Measurements from ENCODE around the gene NAV2.
"Not testable (repeated sequence)": the region's sequence is repeated elsewhere in the genome, so short reads cannot be mapped to it uniquely, and the experiment has no call there.

The NAV2 gene

GRCh38 chr11:20120134-20120925, 407.7 kb downstream of the NAV2 start:
- no peaks in the 10 kb centered on the region for H3K4me1 Mint-ChIP-seq
- peaks cover 8% of the 10 kb centered on the region for H3K27me3 Mint-ChIP-seq

GRCh38 chr11:20122131-20122530, 409.5 kb downstream of the NAV2 start:
- DNase-seq (ENCODE audit: low spot score in 2 of 2) (no peak), ATAC-seq (ENCODE audit: low read depth) (no peak)
- no peaks in the 10 kb centered on the region for H3K4me1 Mint-ChIP-seq

More at GRCh38 chr11:20120134-20120925, 407.7 kb downstream of the NAV2 start:
- Mint-ChIP-seq H3K36me3 (peaks cover 2% of the 10 kb centered on the region), H3K27ac (no peak overlapping the region), H3K4me3 (no peak overlapping the region), H3K9me3 (no peaks in the 10 kb centered on the region)
- ATAC-seq (ENCODE audit: low read depth): no peak
- no peak for DNase-seq (ENCODE audit: low spot score in 2 of 2)

DNA sequence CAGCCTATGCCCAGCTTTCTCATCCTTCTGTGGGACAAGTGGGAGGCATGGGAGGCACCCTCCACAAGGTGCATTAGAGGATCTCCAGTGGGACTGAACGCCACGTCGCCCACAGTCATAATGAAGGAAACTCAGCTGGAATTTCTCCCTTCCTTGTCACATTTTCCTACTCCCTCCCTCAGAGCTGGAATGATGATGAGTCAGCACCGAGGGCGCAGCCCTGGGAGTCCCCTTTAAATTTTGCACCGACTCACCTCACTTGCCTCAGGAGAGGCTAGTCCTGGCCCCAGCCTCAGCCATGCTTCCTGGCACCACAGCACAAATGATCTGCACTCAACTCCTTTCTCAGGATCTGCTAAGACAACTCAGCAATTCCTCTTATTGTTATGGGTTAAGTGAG, 413.3 kb downstream of the NAV2 start:
- no peak overlapping the region for H3K4me3 Mint-ChIP-seq
- peaks cover 5% of the 10 kb centered on the region for H3K27me3 Mint-ChIP-seq
- no peak for ATAC-seq (ENCODE audit: low read depth)
- no peaks in the 10 kb centered on the region for H3K9me3 Mint-ChIP-seq
- H3K27ac Mint-ChIP-seq: no peak overlapping the region
- DNase-seq (ENCODE audit: low spot score in 2 of 2): no peak
- no peaks in the 10 kb centered on the region for H3K4me1 Mint-ChIP-seq
- H3K36me3 Mint-ChIP-seq: no peaks in the 10 kb centered on the region

More at GRCh38 chr11:20122131-20122530, 409.5 kb downstream of the NAV2 start:
- peaks cover 2% of the 10 kb centered on the region for H3K36me3 Mint-ChIP-seq
- H3K4me3 Mint-ChIP-seq: no peak overlapping the region
- no peak overlapping the region for H3K27ac Mint-ChIP-seq
- peaks cover 12% of the 10 kb centered on the region for H3K27me3 Mint-ChIP-seq
- H3K9me3 Mint-ChIP-seq: no peaks in the 10 kb centered on the region

GRCh38 chr11:20126724-20127123, 414.1 kb downstream of the NAV2 start:
- Mint-ChIP-seq H3K4me1 (peaks cover under 1% of the 10 kb centered on the region), H3K27ac (no peak overlapping the region), H3K27me3 (peaks cover 5% of the 10 kb centered on the region), H3K4me3 (no peak overlapping the region), H3K9me3 (no peaks in the 10 kb centered on the region), H3K36me3 (no peaks in the 10 kb centered on the region)
- no peak for ATAC-seq (ENCODE audit: low read depth)
- DNase-seq (ENCODE audit: low spot score in 2 of 2): no peak

- H3K4me3 Mint-ChIP-seq: no peak overlapping the region
- no peak overlapping the region for H3K27ac Mint-ChIP-seq
Observed at GRCh38 chr11:20127671-20128527, 415.3 kb downstream of the NAV2 start.

GRCh38 chr11:20128528-20128825, 415.8 kb downstream of the NAV2 start:
- not testable (repeated sequence) for H3K27ac Mint-ChIP-seq; H3K9me3 Mint-ChIP-seq; H3K4me1 Mint-ChIP-seq; H3K36me3 Mint-ChIP-seq; ATAC-seq (ENCODE audit: low read depth); H3K4me3 Mint-ChIP-seq; DNase-seq (ENCODE audit: low spot score in 2 of 2)
- H3K27me3 Mint-ChIP-seq: peaks cover 12% of the 10 kb centered on the region

More at GRCh38 chr11:20127671-20128527, 415.3 kb downstream of the NAV2 start:
- Mint-ChIP-seq H3K4me1 (peaks cover 8% of the 10 kb centered on the region), H3K9me3 (no peaks in the 10 kb centered on the region), H3K36me3 (no peaks in the 10 kb centered on the region), H3K27me3 (peaks cover 10% of the 10 kb centered on the region)
- DNase-seq (ENCODE audit: low spot score in 2 of 2) (peak; percentile 66 to 67), ATAC-seq (ENCODE audit: low read depth) (peak; percentile 73)

DNA sequence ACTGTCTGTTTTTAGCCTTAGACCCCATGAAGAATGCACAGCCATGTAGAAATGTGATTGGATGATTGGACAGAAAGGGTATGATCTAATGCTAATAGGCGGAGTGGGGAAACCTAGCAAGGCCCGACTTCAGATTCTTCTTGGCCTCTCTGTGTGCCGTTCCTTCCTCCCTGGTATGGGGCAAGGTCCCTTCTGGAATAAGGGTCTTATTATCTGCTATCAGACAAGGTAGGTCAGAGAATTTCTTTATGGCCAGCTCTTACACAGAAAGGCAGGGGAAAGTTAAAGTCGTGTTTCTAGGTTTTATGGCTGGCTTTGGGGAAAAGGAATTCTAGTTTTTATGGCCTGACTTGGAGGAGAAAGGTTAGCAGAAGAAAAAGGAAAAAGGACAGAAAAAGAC, 417.0 kb downstream of the NAV2 start:
- no peak overlapping the region for H3K4me3 Mint-ChIP-seq
- peaks cover 8% of the 10 kb centered on the region for H3K4me1 Mint-ChIP-seq
- peaks cover 16% of the 10 kb centered on the region for H3K27me3 Mint-ChIP-seq
- ATAC-seq (ENCODE audit: low read depth) (no peak), DNase-seq (ENCODE audit: low spot score in 2 of 2) (no peak)
- no peaks in the 10 kb centered on the region for H3K9me3 Mint-ChIP-seq
- H3K27ac Mint-ChIP-seq: no peak overlapping the region
- no peaks in the 10 kb centered on the region for H3K36me3 Mint-ChIP-seq

DNA sequence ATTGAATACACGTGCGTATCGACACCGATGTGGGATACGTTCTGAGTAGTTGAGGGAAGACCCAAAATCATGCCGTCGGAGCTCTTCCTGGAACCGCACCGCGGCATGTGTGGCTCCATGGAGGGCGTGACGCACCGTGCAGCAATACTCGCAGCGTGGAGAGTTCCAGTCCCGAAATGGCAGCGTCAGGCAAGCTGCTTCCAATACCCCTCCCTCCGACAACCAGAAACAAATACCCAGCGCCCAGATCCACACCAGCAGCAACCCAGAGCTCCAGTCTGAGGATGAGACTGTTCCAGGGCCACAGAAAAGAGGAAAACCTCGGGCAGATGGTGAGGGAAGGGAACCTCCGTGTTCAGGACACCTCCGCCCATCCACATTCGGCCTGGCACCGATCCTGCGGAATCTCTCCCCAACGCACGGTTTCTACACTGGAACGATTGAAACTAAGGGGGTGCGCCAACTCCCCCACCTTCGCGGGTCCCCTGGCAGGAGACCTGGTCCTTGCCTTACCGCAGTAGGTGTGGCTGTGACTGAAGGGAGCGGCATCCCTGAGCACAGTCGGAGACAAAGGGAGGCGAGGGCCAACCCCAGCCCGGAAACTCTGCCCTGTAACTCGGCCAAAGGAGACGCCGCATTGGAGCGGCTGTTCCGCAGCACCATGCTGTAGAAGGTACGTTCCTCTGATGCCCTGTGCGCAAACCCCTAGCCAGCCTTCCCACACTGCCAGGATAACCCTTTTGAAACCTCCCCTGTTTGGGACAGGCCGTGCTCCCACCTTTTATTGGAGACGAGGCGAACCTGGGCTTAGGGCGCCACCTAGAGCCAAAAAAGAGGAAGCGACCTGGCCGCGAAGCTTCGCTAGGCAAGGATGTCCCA, 419.4 kb downstream of the NAV2 start:
- ATAC-seq (ENCODE audit: low read depth) (peak; percentile 60), DNase-seq (ENCODE audit: low spot score in 2 of 2) (peak; percentile 27 to 37)
- H3K27ac Mint-ChIP-seq: no peak overlapping the region
- peaks cover 8% of the 10 kb centered on the region for H3K4me1 Mint-ChIP-seq
- H3K36me3 Mint-ChIP-seq: no peaks in the 10 kb centered on the region
- peak overlapping the region; percentile 70 for H3K4me3 Mint-ChIP-seq
- H3K9me3 Mint-ChIP-seq: no peaks in the 10 kb centered on the region
- peaks cover 13% of the 10 kb centered on the region for H3K27me3 Mint-ChIP-seq

GRCh38 chr11:20132667-20133039, 420.0 kb downstream of the NAV2 start:
- no peaks in the 10 kb centered on the region for H3K36me3 Mint-ChIP-seq
- H3K27me3 Mint-ChIP-seq: peaks cover 13% of the 10 kb centered on the region
- H3K4me3 Mint-ChIP-seq: peak overlapping the region; percentile 70
- H3K4me1 Mint-ChIP-seq: peaks cover 8% of the 10 kb centered on the region
- ATAC-seq (ENCODE audit: low read depth) (no peak), DNase-seq (ENCODE audit: low spot score in 2 of 2) (no peak)
- no peak overlapping the region for H3K27ac Mint-ChIP-seq
- no peaks in the 10 kb centered on the region for H3K9me3 Mint-ChIP-seq

DNA sequence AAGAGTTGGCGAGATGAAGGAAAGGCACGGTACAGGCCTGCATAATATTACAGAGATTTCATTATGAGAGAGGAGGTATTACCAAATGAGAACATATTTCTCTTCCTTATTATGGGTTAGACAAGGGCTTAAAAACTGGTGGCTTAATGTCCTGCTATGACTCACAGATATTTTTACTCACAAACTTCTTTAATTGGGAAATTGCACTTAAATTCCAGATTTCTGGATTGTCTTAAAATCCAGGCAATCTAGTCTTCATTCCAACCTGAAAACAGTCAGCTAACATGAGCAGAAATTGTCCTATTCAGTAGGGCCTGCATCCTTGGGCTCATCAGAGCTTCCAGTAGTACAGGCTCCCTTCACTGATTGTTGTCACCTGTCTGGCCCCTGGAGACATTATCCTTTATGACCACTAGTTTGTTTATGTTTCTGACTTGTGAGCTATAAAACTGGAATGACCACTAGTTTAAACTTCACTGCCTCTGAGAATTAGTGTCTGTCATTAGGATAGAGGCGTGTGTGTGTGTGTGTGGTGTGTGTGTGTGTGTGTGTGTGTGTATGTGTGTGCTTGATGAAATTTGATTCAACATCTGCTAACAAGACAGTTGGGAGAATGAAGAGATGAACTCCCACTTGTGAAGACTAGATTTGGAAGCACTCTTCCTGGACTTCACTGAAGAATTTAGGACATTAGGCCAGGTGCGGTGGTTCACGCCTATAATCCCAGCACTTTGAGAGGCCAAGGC, 422.5 kb downstream of the NAV2 start:
- Mint-ChIP-seq H3K36me3 (no peaks in the 10 kb centered on the region), H3K9me3 (no peaks in the 10 kb centered on the region), H3K4me1 (peaks cover 8% of the 10 kb centered on the region), H3K27ac (no peak overlapping the region), H3K4me3 (no peak overlapping the region), H3K27me3 (peaks cover 26% of the 10 kb centered on the region)
- ATAC-seq (ENCODE audit: low read depth) (no peak), DNase-seq (ENCODE audit: low spot score in 2 of 2) (no peak)

DNA sequence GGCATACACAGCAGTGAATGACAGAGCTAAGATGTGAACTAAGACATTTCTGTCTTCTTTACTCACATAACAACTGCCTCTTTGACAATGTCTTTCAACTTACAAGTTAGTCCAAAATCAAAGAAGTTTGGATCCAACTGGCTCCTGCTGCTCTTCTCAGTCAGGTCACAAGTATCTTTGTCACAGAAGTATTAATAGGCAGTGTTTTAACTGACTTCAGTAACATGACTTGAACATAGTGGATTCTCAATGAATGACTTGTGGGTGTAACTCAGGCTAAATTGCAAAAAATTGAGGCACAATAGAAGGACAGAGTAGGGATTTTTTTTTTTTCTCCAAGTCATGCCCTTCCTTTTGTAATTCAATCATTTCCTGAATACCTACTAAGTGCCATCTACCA, 425.0 kb downstream of the NAV2 start:
- H3K27me3 Mint-ChIP-seq: peaks cover 26% of the 10 kb centered on the region
- ATAC-seq (ENCODE audit: low read depth) (no peak), DNase-seq (ENCODE audit: low spot score in 2 of 2) (no peak)
- peaks cover 2% of the 10 kb centered on the region for H3K9me3 Mint-ChIP-seq
- no peak overlapping the region for H3K27ac Mint-ChIP-seq
- H3K4me3 Mint-ChIP-seq: no peak overlapping the region
- no peaks in the 10 kb centered on the region for H3K4me1 Mint-ChIP-seq
- no peaks in the 10 kb centered on the region for H3K36me3 Mint-ChIP-seq

DNA sequence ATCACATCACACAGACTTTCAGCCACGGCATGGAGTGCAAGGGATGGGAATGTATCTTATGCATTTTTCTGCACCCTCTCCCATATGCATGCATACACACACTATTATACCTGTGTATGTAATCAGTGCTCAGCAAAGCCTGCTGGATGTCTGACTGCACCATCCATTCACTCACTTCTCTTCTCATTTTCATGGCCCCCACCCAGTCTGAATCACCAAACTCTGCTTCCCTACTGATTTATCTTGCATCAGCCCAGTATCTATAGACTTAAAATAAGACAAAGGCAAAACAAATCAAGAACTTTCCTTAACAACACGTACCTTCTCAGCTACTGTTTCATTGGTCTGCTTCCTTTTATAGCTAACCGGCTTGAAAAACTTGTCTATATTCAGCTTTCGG, 426.1 kb downstream of the NAV2 start:
- H3K36me3 Mint-ChIP-seq: no peaks in the 10 kb centered on the region
- peaks cover 22% of the 10 kb centered on the region for H3K27me3 Mint-ChIP-seq
- DNase-seq (ENCODE audit: low spot score in 2 of 2): no peak
- no peaks in the 10 kb centered on the region for H3K4me1 Mint-ChIP-seq
- H3K4me3 Mint-ChIP-seq: no peak overlapping the region
- H3K27ac Mint-ChIP-seq: no peak overlapping the region
- H3K9me3 Mint-ChIP-seq: peaks cover 2% of the 10 kb centered on the region
- no peak for ATAC-seq (ENCODE audit: low read depth)

DNA sequence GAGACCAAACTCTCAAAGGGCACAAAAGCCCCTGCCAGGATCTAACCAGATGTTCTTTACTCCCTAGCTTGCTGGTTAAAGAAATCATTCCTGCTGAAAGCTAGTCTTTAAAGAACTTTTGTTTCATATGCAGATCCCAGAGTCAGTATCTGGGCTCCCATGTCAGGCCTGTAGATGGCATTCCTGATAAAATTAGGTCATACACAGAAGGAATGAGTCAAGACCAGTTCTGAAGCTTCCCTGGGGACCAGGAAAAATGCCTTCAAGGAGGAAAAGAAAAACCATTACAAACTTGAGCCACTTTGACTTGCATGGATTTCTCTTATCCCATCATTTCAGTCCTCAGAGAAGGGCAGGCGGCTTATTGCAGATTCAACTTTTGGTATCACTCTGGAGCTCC, 441.7 kb downstream of the NAV2 start:
- peaks cover 2% of the 10 kb centered on the region for H3K4me1 Mint-ChIP-seq
- DNase-seq (ENCODE audit: low spot score in 2 of 2) (no peak), ATAC-seq (ENCODE audit: low read depth) (no peak)
- peaks cover 34% of the 10 kb centered on the region for H3K27me3 Mint-ChIP-seq
- peaks cover 2% of the 10 kb centered on the region for H3K9me3 Mint-ChIP-seq
- no peak overlapping the region for H3K27ac Mint-ChIP-seq
- H3K36me3 Mint-ChIP-seq: peaks cover 4% of the 10 kb centered on the region
- no peak overlapping the region for H3K4me3 Mint-ChIP-seq

Data from memory B cell (primary cell).